ENCODE data around the gene AKAP13.
A peak's percentile ranks its signal among the peaks of the same experiment; 100 is the strongest.
"Not testable (repeated sequence)": the region's sequence is repeated elsewhere in the genome, so short reads cannot be mapped to it uniquely, and the experiment has no call there.

The AKAP13 gene

GRCh38 chr15:85563731-85564130 lies 183.3 kb downstream of the AKAP13 start:
- no peak for DNase-seq (ENCODE audit: low read depth in 2 of 2, low spot score in 1 of 2)

- DNase-seq (ENCODE audit: low read depth in 2 of 2, low spot score in 1 of 2): no peak
These were observed 184.3 kb downstream of the AKAP13 start for GRCh38 chr15:85564686-85565085.

GRCh38 chr15:85568261-85568808 lies 187.9 kb downstream of the AKAP13 start:
- DNase-seq (ENCODE audit: low read depth in 2 of 2, low spot score in 1 of 2): no peak

- no peak for DNase-seq (ENCODE audit: low read depth in 2 of 2, low spot score in 1 of 2)
These were observed 189.9 kb downstream of the AKAP13 start for GRCh38 chr15:85570336-85570735.

- no peak for DNase-seq (ENCODE audit: low read depth in 2 of 2, low spot score in 1 of 2)
These were observed 191.4 kb downstream of the AKAP13 start for GRCh38 chr15:85571780-85572179.

GRCh38 chr15:85576392-85576791 lies 196.0 kb downstream of the AKAP13 start:
- DNase-seq (ENCODE audit: low read depth in 2 of 2, low spot score in 1 of 2): no peak

- no peak for DNase-seq (ENCODE audit: low read depth in 2 of 2, low spot score in 1 of 2)
These were observed 198.7 kb downstream of the AKAP13 start for GRCh38 chr15:85578941-85579701.

- no peak for DNase-seq (ENCODE audit: low read depth in 2 of 2, low spot score in 1 of 2)
These were observed 199.7 kb downstream of the AKAP13 start for GRCh38 chr15:85579957-85580694.

- DNase-seq (ENCODE audit: low read depth in 2 of 2, low spot score in 1 of 2): peak in 1 of 2 donors; percentile 28
These were observed 200.5 kb downstream of the AKAP13 start for GRCh38 chr15:85580879-85581278.

- DNase-seq (ENCODE audit: low read depth in 2 of 2, low spot score in 1 of 2): peak in 1 of 2 donors; percentile 7
These were observed 201.1 kb downstream of the AKAP13 start for GRCh38 chr15:85581495-85581894.

- DNase-seq (ENCODE audit: low read depth in 2 of 2, low spot score in 1 of 2): peak; percentile 32 to 43
These were observed 202.0 kb downstream of the AKAP13 start for GRCh38 chr15:85582131-85583079.

GRCh38 chr15:85583442-85583841 lies 203.0 kb downstream of the AKAP13 start:
- no peak for DNase-seq (ENCODE audit: low read depth in 2 of 2, low spot score in 1 of 2)

GRCh38 chr15:85583923-85584390 lies 203.6 kb downstream of the AKAP13 start:
- no peak for DNase-seq (ENCODE audit: low read depth in 2 of 2, low spot score in 1 of 2)

GRCh38 chr15:85584872-85585271 lies 204.5 kb downstream of the AKAP13 start:
- DNase-seq (ENCODE audit: low read depth in 2 of 2, low spot score in 1 of 2): no peak

GRCh38 chr15:85586196-85586595 lies 205.8 kb downstream of the AKAP13 start:
- not testable (repeated sequence) for DNase-seq (ENCODE audit: low read depth in 2 of 2, low spot score in 1 of 2)

- DNase-seq (ENCODE audit: low read depth in 2 of 2, low spot score in 1 of 2): no peak
These were observed 207.5 kb downstream of the AKAP13 start for GRCh38 chr15:85587707-85588411.

GRCh38 chr15:85588677-85589076 lies 208.3 kb downstream of the AKAP13 start:
- DNase-seq (ENCODE audit: low read depth in 2 of 2, low spot score in 1 of 2): no peak

- DNase-seq (ENCODE audit: low read depth in 2 of 2, low spot score in 1 of 2): no peak
These were observed 209.4 kb downstream of the AKAP13 start for GRCh38 chr15:85589851-85590250.

GRCh38 chr15:85591622-85592021 lies 211.2 kb downstream of the AKAP13 start:
- DNase-seq (ENCODE audit: low read depth in 2 of 2, low spot score in 1 of 2): no peak

- DNase-seq (ENCODE audit: low read depth in 2 of 2, low spot score in 1 of 2): no peak
These were observed 211.7 kb downstream of the AKAP13 start for GRCh38 chr15:85592148-85592547.

All from stimulated activated CD8-positive, alpha-beta memory T cell treated with anti-CD3 and anti-CD28 coated beads, Interleukin-4, amount 100 ng/mL, for 4 hours (primary cell).